ENCODE data around the gene TDRD12. TPM values are rescaled to one million over a fixed set of nuclear protein-coding genes. Genes with fewer than 3 reads are reported as not detected.
"Not testable (repeated sequence)": the region's sequence is repeated elsewhere in the genome, so short reads cannot be mapped to it uniquely, and the experiment has no call there.

The TDRD12 gene
- total RNA-seq, 3 donors from 2014 or later (not counting 1 experiment from before 2014, with no cell fraction given): 0.13 to 0.45 TPM; not detected in 1

DNA sequence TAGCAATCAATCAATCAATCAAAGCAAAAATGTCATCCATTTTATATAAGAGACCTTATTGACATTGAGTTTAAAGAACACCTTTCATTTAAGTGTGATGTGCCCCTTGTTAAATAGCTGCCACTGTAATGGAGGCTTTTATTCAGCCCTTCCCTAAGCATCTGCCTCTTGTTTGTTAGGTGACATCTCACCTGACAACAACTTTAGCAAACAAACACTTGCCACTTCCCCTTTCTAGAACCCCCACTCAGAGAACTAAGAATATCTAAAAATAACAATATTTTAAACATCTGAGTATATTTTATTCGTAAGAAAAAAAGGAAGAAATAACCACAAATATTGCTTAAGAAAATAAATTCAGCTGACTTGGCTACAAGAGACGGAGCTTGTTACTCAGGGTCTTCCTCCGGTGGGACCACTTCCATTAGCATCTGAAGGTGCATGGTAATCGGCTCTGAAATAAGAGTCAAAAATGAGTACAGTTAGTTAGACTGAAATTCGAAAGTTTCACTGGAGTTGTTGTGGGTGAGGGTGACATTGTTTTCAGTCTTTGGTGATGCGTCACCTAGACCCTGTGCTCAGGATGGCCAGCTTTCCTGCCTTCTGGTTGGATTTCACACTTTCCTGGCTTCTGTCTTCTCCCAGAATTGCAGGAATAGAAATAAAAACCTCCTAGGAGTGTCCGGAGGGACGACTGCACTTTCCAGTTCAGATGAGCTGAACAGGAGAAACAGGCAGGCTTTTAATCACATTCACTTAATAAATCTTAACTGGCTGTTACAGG, 110.9 kb downstream of the TDRD12 start:
- H3K4me1 Mint-ChIP-seq: no peaks in the 10 kb centered on the region
- no peak overlapping the region for H3K27ac Mint-ChIP-seq
- no peak for DNase-seq
- TF ChIP-seq, protein P1, sequence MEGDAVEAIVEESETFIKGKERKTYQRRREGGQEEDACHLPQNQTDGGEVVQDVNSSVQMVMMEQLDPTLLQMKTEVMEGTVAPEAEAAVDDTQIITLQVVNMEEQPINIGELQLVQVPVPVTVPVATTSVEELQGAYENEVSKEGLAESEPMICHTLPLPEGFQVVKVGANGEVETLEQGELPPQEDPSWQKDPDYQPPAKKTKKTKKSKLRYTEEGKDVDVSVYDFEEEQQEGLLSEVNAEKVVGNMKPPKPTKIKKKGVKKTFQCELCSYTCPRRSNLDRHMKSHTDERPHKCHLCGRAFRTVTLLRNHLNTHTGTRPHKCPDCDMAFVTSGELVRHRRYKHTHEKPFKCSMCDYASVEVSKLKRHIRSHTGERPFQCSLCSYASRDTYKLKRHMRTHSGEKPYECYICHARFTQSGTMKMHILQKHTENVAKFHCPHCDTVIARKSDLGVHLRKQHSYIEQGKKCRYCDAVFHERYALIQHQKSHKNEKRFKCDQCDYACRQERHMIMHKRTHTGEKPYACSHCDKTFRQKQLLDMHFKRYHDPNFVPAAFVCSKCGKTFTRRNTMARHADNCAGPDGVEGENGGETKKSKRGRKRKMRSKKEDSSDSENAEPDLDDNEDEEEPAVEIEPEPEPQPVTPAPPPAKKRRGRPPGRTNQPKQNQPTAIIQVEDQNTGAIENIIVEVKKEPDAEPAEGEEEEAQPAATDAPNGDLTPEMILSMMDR (IDR thresholded peaks at IDR 0.05): no peak
- no peaks in the 10 kb centered on the region for H3K9me3 Mint-ChIP-seq
- Histone ChIP-seq H3K4me3 (ENCODE audit: low read length) (no peak overlapping the region), H3K4me1 (ENCODE audit: control insufficient read depth, insufficient read depth, low read length) (no peaks in the 10 kb centered on the region), H3K27ac (ENCODE audit: low read length) (no peak overlapping the region), H3K36me3 (ENCODE audit: control insufficient read depth, insufficient read depth, low read length) (no peaks in the 10 kb centered on the region), H3K27me3 (ENCODE audit: control insufficient read depth, insufficient read depth, low read length) (no peaks in the 10 kb centered on the region), H3K9me3 (ENCODE audit: control insufficient read depth, insufficient read depth, low read length) (no peaks in the 10 kb centered on the region)
- intact Hi-C loops (cut with micrococcal nuclease): no loop called here
- no peaks in the 10 kb centered on the region for H3K36me3 Mint-ChIP-seq
- no peak for ATAC-seq
- WGBS (ENCODE audit: insufficient coverage): 88% methylated on average over 8 of the region's 8 CpGs
- no peak overlapping the region for H3K4me3 Mint-ChIP-seq
- peaks cover 0 to 6% of the 10 kb centered on the region in 2 donors for H3K27me3 Mint-ChIP-seq (ENCODE audit: low read depth in 2 of 2)

GRCh38 chr19:32831611-32832010, 112.0 kb downstream of the TDRD12 start:
- Histone ChIP-seq H3K4me3 (ENCODE audit: low read length) (no peak overlapping the region), H3K27ac (ENCODE audit: low read length) (no peak overlapping the region), H3K9me3 (ENCODE audit: control insufficient read depth, insufficient read depth, low read length) (no peaks in the 10 kb centered on the region), H3K4me1 (ENCODE audit: control insufficient read depth, insufficient read depth, low read length) (no peaks in the 10 kb centered on the region), H3K27me3 (ENCODE audit: control insufficient read depth, insufficient read depth, low read length) (no peaks in the 10 kb centered on the region), H3K36me3 (ENCODE audit: control insufficient read depth, insufficient read depth, low read length) (no peaks in the 10 kb centered on the region)
- WGBS (ENCODE audit: insufficient coverage): 94% methylated on average over 5 of the region's 5 CpGs
- TF ChIP-seq, protein P1 (IDR thresholded peaks at IDR 0.05): no peak
- no peak overlapping the region for H3K4me3 Mint-ChIP-seq
- DNase-seq (no peak), ATAC-seq (no peak)
- no peaks in the 10 kb centered on the region for H3K4me1 Mint-ChIP-seq
- no peak overlapping the region for H3K27ac Mint-ChIP-seq
- H3K36me3 Mint-ChIP-seq: no peaks in the 10 kb centered on the region
- H3K9me3 Mint-ChIP-seq: no peaks in the 10 kb centered on the region
- intact Hi-C loops (cut with micrococcal nuclease): no loop called here
- peaks cover 0 to 6% of the 10 kb centered on the region in 2 donors for H3K27me3 Mint-ChIP-seq (ENCODE audit: low read depth in 2 of 2)

DNA sequence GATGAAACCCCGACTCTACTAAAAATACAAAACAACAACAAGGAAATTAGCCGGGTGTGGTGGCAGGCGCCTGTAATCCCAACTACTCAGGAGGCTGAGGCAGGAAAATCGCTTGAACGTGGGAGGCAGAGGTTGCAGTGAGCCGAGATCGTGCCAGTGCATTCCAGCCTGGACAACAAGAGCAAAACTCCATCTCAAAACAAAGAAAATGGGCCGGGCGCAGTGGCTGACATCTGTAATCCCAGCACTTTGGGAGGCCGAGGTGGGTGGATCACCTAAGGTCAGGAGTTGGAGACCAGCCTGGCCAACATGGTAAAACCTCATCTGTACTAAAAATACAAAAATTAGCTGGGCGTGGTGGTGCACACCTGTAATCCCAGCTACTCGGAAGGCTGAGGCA, 112.5 kb downstream of the TDRD12 start:
- whole genome bisulfite sequencing (ENCODE audit: insufficient coverage): 95% methylated on average over 12 of the region's 12 CpGs
- H3K9me3 Mint-ChIP-seq; H3K4me3 Mint-ChIP-seq; H3K4me1 ChIP-seq (ENCODE audit: control insufficient read depth, insufficient read depth, low read length); DNase-seq; H3K4me1 Mint-ChIP-seq; H3K27me3 Mint-ChIP-seq (ENCODE audit: low read depth in 2 of 2); ATAC-seq; H3K9me3 ChIP-seq (ENCODE audit: control insufficient read depth, insufficient read depth, low read length); H3K27ac Mint-ChIP-seq; H3K4me3 ChIP-seq (ENCODE audit: low read length); intact Hi-C loops (cut with micrococcal nuclease); H3K36me3 ChIP-seq (ENCODE audit: control insufficient read depth, insufficient read depth, low read length); H3K27me3 ChIP-seq (ENCODE audit: control insufficient read depth, insufficient read depth, low read length); H3K36me3 Mint-ChIP-seq; H3K27ac ChIP-seq (ENCODE audit: low read length): not testable (repeated sequence)

DNA sequence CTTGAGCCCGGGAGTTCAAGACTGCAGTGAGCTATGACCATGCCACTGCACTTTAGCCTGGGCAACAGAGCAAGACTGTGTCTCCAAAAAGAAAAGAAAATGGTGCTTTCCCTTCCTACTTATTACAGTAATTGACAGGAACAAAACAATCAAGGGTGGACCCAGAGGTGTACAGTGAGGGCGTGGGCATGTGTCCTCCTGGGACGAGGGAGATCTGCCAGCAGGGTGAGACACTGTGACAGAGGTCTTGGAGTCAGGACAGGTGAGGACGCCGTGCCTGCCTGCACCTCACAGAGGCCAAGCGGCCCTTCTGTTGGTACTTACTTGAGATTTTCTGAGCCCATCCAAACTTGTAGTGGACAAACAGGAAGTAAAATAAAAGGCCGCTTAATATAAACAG, 113.3 kb downstream of the TDRD12 start:
- H3K4me3 ChIP-seq (ENCODE audit: low read length); H3K27ac ChIP-seq (ENCODE audit: low read length); intact Hi-C loops (cut with micrococcal nuclease); H3K27me3 ChIP-seq (ENCODE audit: control insufficient read depth, insufficient read depth, low read length); H3K27ac Mint-ChIP-seq; H3K36me3 Mint-ChIP-seq; H3K4me1 Mint-ChIP-seq; H3K4me3 Mint-ChIP-seq; H3K4me1 ChIP-seq (ENCODE audit: control insufficient read depth, insufficient read depth, low read length); DNase-seq; H3K9me3 ChIP-seq (ENCODE audit: control insufficient read depth, insufficient read depth, low read length); H3K27me3 Mint-ChIP-seq (ENCODE audit: low read depth in 2 of 2); H3K9me3 Mint-ChIP-seq; ATAC-seq; H3K36me3 ChIP-seq (ENCODE audit: control insufficient read depth, insufficient read depth, low read length): not testable (repeated sequence)
- WGBS (ENCODE audit: insufficient coverage): 94% methylated on average over 7 of the region's 7 CpGs

GRCh38 chr19:32833388-32833787, 113.8 kb downstream of the TDRD12 start:
- ATAC-seq; H3K27ac Mint-ChIP-seq; H3K4me3 ChIP-seq (ENCODE audit: low read length); DNase-seq; H3K9me3 ChIP-seq (ENCODE audit: control insufficient read depth, insufficient read depth, low read length); H3K4me3 Mint-ChIP-seq; H3K9me3 Mint-ChIP-seq; H3K36me3 ChIP-seq (ENCODE audit: control insufficient read depth, insufficient read depth, low read length); H3K4me1 Mint-ChIP-seq; H3K27me3 Mint-ChIP-seq (ENCODE audit: low read depth in 2 of 2); H3K27ac ChIP-seq (ENCODE audit: low read length); H3K4me1 ChIP-seq (ENCODE audit: control insufficient read depth, insufficient read depth, low read length); intact Hi-C loops (cut with micrococcal nuclease); H3K36me3 Mint-ChIP-seq; H3K27me3 ChIP-seq (ENCODE audit: control insufficient read depth, insufficient read depth, low read length): not testable (repeated sequence)
- WGBS (ENCODE audit: insufficient coverage): 96% methylated on average over 5 of the region's 7 CpGs
